Nephron (organoid): ENCODE data around the gene TMEM147.

ENCODE experiments used
- H3K27ac Mint-ChIP-seq, 3 experiments: 2 replicates each; pipeline ENCODE4 v1.8.0; 2020; ENCODE audit warnings: mixed read lengths in 3 of 3, mild to moderate bottlenecking in 2 of 3, moderate library complexity in 1 of 3
- H3K27me3 Mint-ChIP-seq: 2 replicates; pipeline ENCODE4 v1.8.0; 2021; ENCODE audit warnings: low read depth, mild to moderate bottlenecking, moderate library complexity, mixed read lengths
- H3K36me3 Mint-ChIP-seq: 2 replicates; pipeline ENCODE4 v1.8.0; 2020; ENCODE audit warnings: low read depth, mixed read lengths
- H3K4me1 Mint-ChIP-seq: 2 replicates; pipeline ENCODE4 v1.8.0; 2020; ENCODE audit warnings: mixed read lengths
- H3K4me3 Mint-ChIP-seq, 3 experiments: 2 replicates each; pipeline ENCODE4 v1.8.0; 2020; ENCODE audit warnings: mild to moderate bottlenecking in 3 of 3, mixed read lengths in 3 of 3, moderate library complexity in 2 of 3
- H3K9me3 Mint-ChIP-seq: 2 replicates; pipeline ENCODE4 v1.8.0; 2020; ENCODE audit warnings: mixed read lengths
- TF ChIP-seq, protein P1 (sequence below), 3 experiments: fragments of 200-600 bp; sonication (generic); IDR thresholded peaks; one replicate each; pipeline ENCODE4 v1.5.0; 2021; ENCODE audit warnings: antibody characterized with exemption in 3 of 3; ENCODE audit not compliant: unreplicated experiment in 3 of 3

Gene TMEM147

DNA sequence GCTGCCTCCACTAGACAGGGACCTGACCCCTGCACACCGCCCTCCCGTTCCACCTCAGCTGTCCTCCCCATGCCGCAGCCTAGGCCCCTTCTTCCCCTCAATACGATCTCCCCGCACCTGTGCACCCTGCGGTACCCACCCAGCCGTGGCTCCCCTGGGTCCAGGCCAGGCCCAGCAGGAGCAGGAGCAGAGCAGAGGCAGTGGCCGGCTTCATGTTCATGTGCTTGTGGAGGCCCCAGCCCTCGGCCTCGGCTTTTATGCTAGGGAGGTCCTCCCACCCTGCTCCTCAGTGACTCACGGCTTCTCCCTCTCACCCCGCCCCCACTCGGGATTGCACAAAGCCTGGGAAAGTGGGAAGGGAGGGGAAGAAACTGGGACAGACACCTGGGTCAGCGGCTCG lies 43.7 kb upstream of the TMEM147 start:
- H3K4me1 Mint-ChIP-seq: no peaks in the 10 kb centered on the region
- peaks cover 16% of the 10 kb centered on the region for H3K27me3 Mint-ChIP-seq
- H3K27ac Mint-ChIP-seq: no peak overlapping the region
- TF ChIP-seq, protein P1, sequence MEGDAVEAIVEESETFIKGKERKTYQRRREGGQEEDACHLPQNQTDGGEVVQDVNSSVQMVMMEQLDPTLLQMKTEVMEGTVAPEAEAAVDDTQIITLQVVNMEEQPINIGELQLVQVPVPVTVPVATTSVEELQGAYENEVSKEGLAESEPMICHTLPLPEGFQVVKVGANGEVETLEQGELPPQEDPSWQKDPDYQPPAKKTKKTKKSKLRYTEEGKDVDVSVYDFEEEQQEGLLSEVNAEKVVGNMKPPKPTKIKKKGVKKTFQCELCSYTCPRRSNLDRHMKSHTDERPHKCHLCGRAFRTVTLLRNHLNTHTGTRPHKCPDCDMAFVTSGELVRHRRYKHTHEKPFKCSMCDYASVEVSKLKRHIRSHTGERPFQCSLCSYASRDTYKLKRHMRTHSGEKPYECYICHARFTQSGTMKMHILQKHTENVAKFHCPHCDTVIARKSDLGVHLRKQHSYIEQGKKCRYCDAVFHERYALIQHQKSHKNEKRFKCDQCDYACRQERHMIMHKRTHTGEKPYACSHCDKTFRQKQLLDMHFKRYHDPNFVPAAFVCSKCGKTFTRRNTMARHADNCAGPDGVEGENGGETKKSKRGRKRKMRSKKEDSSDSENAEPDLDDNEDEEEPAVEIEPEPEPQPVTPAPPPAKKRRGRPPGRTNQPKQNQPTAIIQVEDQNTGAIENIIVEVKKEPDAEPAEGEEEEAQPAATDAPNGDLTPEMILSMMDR (IDR thresholded peaks at IDR 0.05; ENCODE audit: unreplicated experiment in 3 of 3): no peak
- H3K36me3 Mint-ChIP-seq: no peaks in the 10 kb centered on the region
- no peak overlapping the region for H3K4me3 Mint-ChIP-seq
- H3K9me3 Mint-ChIP-seq: no peaks in the 10 kb centered on the region

DNA sequence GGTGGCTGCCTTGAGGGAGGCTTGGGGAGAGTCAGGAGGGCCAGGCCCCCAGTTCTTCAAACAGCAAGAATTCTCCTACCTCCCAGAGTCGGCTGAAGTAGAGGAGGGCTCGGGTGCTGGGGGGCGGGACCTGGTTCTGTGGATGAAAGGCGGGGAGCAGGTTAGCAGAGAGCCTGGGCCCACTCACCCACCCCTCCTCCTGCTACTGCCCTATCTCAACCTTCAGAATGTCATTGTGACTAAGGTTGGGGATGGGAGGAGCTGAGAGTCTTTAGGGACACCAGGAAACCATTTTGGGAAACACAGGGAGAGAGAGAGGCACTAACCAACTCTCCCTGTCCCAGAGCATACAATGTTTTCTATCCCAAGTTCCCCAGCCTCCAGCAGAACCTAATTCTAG lies 42.7 kb upstream of the TMEM147 start:
- TF ChIP-seq, protein P1 (IDR thresholded peaks at IDR 0.05; ENCODE audit: unreplicated experiment in 3 of 3): no peak
- no peaks in the 10 kb centered on the region for H3K9me3 Mint-ChIP-seq
- H3K4me3 Mint-ChIP-seq: no peak overlapping the region
- no peaks in the 10 kb centered on the region for H3K4me1 Mint-ChIP-seq
- H3K36me3 Mint-ChIP-seq: no peaks in the 10 kb centered on the region
- H3K27ac Mint-ChIP-seq: no peak overlapping the region
- peaks cover 25% of the 10 kb centered on the region for H3K27me3 Mint-ChIP-seq

DNA sequence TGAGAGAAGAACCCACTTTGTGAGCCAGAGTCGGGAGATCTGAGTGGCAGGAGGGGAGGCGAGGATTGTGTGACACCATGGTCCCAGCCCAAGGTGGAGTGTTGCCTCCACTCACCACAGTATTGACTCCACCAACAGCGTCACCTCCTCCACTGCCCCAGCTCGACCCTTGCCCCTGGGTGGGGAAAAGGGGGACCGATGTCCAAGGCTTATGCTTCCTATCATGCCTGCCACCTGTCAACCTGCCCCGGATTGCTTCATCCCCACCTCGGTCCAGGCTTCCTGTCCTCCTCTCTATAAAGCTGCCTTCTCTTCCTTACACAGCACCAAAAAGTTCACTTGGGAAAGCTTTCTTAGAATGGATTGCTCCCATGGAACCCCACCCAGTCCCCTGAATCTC lies 39.4 kb upstream of the TMEM147 start:
- H3K9me3 Mint-ChIP-seq: no peaks in the 10 kb centered on the region
- TF ChIP-seq, protein P1 (IDR thresholded peaks at IDR 0.05; ENCODE audit: unreplicated experiment in 3 of 3): no peak

DNA sequence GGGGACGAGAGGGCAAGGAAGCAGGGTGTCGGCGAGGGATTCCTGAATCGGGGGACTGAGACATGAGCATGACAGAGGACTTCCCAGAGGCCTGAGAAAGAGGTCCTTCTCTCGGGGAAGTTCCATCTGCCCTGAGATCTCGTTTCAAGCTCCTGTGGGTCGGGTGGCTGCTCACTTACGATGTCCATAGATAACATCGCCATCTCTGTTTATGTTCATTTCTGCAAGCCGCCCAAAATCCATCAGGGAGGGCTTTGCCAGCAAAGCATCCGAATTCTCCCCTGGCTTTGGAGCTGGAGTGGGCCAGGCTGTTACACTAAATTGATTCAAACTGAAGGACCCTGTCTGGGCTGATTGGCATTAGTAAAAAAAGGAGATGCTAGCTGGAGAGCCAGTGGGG lies 37.9 kb upstream of the TMEM147 start:
- Mint-ChIP-seq H3K36me3 (no peaks in the 10 kb centered on the region), H3K27me3 (peaks cover 68% of the 10 kb centered on the region), H3K9me3 (no peaks in the 10 kb centered on the region), H3K4me1 (peaks cover 5% of the 10 kb centered on the region), H3K4me3 (no peak overlapping the region), H3K27ac (no peak overlapping the region)
- TF ChIP-seq, protein P1 (IDR thresholded peaks at IDR 0.05; ENCODE audit: unreplicated experiment in 3 of 3): no peak

More for the DNA sequence above, 39.4 kb upstream of the TMEM147 start:
- no peak overlapping the region for H3K27ac Mint-ChIP-seq
- peaks cover 5% of the 10 kb centered on the region for H3K4me1 Mint-ChIP-seq
- H3K36me3 Mint-ChIP-seq: no peaks in the 10 kb centered on the region
- H3K27me3 Mint-ChIP-seq: peaks cover 55% of the 10 kb centered on the region
- no peak overlapping the region for H3K4me3 Mint-ChIP-seq

DNA sequence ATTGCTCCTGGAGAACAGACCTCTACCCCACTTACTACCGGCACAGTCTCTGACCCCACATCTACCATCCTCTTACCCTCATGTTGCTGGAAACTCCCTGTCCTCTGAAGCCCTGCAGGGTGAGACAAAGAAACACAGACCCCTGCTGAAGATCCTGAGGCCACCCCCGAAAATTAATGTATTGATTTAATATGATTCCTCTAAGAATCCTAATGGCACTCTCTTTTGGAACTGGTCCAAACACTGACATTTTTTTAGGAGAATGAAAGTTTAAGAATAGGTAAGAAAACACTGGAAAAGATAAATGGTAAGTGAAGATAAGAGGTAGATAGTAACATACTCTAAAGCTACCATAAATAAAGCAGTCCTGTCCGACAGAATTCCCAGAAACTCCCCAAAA lies 37.3 kb upstream of the TMEM147 start:
- no peaks in the 10 kb centered on the region for H3K36me3 Mint-ChIP-seq
- H3K9me3 Mint-ChIP-seq: no peaks in the 10 kb centered on the region
- H3K27me3 Mint-ChIP-seq: peaks cover 73% of the 10 kb centered on the region
- peak overlapping the region; percentile 34 to 89 (median 61) for H3K4me3 Mint-ChIP-seq
- TF ChIP-seq, protein P1 (IDR thresholded peaks at IDR 0.05; ENCODE audit: unreplicated experiment in 3 of 3): no peak
- H3K4me1 Mint-ChIP-seq: peaks cover 5% of the 10 kb centered on the region
- no peak overlapping the region for H3K27ac Mint-ChIP-seq

DNA sequence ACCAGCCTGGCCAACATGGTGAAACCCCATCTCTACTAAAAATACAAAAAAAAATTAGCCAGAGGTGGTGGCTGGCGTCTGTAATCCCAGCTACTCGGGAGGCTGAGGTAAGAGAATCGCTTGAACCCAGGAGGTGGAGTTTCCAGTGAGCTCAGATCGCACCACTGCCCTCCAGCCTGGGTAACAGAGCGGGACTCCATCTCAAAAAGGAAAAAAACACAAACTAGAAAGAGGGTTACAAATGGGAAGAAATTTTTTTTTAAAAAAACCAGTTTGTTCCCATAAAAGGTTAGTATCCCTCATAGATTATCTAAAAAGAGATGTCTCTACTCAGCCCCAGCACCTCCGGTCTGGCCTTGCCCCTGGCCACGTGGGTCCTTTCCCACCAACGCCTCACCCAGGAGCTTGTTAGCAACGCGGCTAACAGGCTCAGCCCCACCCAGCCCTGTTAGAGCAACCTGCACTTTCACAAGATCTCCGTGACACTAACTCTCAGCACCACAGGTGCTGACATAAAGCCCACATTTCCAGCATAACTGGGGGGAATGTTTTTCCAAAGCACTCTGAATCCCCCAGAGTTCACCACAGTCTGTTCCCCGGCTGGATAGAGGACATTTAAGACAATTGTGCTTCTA lies 36.3 kb upstream of the TMEM147 start:
- Mint-ChIP-seq H3K27ac (peak overlapping the region; percentile 83 to 92 (median 91)), H3K4me3 (peak overlapping the region; percentile 86 to 91 (median 89)), H3K36me3 (no peaks in the 10 kb centered on the region), H3K27me3 (peaks cover 78% of the 10 kb centered on the region), H3K9me3 (no peaks in the 10 kb centered on the region), H3K4me1 (peaks cover 5% of the 10 kb centered on the region)
- TF ChIP-seq, protein P1 (IDR thresholded peaks at IDR 0.05; ENCODE audit: unreplicated experiment in 3 of 3): no peak
